IPS DF 4.7 (cell line): ENCODE results near the gene ATE1.

Source experiments
- DNase-seq: peaks from one replicate; pipeline ENCODE4 v3.0.0-alpha.2; 2013; ENCODE audit warnings: low spot score; ENCODE audit errors: extremely low read depth

ATE1 gene

DNA sequence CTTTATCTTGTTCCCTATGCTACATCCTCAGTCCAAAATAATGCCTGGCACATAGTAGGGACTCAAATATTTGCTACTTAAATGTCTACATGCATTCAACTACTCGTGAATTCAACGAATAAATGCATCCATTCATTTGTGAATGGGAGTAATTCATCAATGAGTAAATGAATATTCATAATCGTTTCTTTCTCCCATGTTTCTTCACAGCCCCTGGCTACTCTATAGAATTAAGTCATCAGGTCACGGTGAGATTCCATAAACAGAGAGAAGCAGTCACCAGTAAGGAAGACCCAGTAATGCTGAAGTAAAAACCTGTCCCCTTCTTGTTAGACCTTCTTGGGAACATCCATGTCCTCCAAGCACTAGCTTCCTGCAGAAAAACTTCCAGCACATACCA, 48.4 kb downstream of the ATE1 start:
- no peak for DNase-seq

DNA sequence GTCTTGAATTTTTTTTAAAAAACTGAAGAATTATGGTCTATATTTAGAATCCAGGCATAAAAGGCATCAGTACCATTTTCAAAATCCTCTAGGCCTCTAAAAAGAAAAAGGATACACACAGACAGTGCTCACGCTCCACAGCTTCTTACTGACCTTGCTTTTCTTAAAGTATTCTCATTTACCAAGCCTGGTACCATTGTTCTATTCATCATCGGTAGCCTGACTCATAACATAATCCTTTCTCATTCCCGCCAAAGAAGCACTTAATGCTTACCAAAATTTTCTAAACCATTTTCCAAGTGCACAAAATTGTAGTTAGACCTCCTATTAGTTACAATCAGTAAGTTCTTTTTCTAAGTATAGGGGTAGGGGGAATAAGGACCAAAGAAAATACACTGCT, 54.6 kb downstream of the ATE1 start:
- no peak for DNase-seq

DNA sequence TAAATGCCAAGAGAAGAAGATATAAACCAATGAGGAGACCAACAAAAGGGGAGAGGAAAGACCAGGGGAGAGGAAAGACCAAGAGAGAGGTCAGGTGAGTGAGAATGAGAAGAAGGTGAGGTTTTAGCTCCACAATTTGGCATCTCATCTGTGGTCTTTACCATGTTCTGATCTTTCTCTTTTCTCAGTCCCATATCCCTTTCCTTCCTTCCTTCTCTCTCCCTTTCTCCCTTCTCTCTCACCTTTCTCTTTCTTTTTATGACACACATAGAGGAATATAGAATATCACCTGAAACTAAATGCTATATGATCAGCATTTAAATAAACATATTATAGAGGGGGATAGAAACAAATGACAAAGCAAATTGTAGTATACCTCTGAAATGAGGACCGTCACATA, 57.4 kb downstream of the ATE1 start:
- no peak for DNase-seq

DNA sequence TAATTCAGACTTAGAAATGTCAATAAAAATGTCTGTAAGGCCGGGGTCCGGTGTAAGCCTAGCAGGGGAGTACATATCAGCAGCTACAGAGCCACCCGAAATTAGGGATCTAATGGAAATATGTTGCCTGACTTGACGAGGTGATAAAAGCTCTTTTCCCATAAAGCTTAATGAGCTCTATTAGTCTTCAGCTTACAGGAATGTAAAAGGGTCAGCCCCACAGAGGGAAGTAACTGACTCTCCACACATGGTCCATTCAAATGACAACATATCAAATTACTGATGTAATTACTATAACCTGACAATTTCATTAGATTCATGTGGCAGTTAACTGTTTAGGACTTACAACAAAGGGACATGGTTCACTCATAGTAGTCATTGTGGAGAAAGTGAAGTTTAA, 62.3 kb downstream of the ATE1 start:
- DNase-seq: no peak

DNA sequence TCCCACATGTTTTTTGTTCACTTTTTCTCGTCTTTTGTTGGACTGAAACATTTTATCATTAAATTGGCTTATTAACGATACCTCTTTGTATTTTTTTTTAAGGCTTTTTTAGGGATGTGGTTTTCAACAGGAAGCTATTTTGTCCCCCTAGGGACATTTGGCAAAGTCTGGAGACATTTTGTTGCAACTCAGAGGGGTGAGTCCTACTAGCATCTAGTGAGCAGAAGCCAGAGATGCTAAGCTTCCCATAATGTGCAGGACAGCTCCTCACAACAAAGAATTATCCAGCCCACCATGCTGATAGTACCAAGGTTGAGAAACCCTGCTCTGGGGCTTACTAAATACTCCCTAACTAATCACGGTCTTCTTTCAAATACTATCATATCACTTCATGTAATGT, 63.2 kb downstream of the ATE1 start:
- no peak for DNase-seq

DNA sequence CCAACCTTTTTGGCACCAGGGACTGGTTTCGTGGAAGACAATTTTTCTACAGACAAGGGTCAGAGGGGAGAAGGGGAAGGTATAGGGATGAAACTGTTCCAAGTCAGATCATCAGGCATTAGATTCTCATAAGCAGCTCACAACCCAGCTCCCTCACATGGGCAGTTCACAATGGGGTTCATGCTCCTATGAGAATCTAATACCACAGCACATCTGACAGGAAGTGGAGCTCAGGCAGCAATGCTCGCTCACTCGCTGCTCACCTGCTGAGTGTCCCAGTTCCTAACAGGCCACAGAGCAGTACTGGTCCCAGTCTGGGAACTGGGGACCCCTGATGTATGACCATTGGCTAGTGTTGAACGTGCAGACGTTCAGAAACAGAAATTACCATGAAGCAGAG, 63.7 kb downstream of the ATE1 start:
- no peak for DNase-seq

DNA sequence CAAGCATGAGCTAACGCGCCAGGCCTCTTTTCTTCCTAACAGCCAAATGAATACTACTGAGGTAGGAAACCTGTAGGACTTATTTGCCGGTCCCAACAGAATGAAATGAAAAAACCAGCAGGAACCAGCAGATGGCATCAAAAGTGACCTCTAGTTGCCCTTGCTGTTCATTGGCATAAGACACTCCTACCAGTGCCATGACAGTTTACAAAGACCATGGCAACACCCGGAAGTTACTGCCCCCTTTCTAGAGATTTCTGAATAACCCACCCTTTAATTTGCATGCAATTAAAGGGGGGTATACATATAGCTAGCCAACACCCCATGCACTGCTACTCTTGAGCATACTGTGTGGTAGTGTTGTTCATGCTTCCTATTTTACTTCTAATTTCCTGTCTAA, 65.2 kb downstream of the ATE1 start:
- DNase-seq: peak; percentile 3

DNA sequence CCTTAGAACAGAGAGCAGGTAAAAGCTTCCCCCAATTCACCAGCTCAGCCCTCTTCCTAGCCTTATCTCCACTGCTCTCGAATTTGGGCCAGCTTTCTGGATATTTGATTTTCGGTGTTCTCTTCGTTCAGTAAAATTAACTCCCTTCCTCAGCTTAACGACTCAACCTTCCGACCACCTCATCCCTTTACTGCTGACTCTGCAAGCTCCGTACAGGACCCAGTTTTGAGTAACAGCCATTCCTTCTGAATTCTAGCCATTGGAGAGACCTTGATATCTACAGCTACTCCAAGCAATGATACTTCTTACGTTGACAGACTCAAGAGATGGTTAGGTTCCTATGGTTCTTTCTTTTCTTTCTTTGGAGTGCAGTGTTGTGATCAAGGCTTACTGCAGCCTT, 65.8 kb downstream of the ATE1 start:
- no peak for DNase-seq

DNA sequence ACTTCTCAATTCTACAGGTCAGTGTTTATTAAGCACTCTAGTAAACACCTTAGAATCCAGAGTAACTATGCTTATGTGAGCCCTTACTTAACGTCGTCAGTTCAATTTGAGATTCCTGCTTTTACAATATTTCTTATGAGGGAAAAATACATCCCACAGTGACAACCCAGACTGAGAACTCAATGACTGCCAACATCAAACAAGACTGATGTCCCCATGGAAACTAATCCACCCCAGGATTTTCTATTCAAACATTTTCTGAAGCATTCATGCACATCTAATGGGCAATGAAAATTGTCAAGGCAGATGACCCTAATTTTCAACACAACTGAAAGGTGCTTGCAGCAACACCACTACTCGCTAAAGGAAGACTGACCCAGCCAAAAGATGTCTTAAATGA, 67.0 kb downstream of the ATE1 start:
- DNase-seq: no peak

DNA sequence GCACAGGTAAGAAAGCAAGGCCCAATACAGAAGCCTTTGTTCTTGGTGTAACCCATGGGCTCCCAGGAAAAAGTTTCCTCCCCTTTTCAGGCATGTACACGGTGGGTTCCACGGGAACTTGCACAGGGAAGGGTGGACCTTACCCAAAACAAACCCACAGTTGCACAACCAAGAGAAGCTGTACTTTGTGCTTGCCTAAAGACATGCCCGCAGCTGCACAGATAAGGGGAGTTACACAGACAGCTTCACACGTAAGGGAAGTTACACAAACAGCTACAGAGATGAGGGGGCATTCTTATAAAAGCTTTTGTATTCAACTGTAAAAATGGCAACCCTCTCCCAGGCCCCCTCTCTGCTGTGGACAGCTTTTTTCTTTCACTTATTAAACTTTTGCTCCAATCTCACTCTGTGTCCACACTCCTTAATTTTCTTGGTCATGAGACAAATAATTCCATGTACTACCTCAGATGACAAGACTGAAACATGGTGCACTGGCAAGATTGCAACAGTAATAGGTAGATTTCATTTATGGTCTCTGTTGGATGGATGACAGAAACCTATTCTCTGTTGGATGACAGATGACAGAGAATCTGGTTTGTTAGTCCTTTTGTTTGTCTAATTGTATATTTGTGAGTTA, 72.9 kb downstream of the ATE1 start:
- DNase-seq: no peak

DNA sequence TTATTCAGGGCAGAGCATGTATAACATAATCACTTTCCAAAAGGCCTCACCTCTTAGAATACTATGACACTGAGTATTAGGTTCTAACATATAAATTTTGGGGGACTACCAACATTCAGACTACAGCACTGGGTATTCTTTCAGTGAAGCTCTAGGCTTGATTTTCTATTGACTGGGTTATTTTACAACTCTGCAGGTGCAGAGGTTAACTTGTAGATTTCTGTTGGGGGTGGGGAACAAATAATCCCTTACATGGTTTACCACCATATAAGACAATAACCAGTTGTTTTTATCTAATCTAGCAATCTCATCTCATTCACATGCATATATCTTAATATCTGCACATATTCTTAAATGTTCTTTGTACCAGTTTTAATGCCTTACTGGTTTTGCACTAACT, 73.9 kb downstream of the ATE1 start:
- no peak for DNase-seq

DNA sequence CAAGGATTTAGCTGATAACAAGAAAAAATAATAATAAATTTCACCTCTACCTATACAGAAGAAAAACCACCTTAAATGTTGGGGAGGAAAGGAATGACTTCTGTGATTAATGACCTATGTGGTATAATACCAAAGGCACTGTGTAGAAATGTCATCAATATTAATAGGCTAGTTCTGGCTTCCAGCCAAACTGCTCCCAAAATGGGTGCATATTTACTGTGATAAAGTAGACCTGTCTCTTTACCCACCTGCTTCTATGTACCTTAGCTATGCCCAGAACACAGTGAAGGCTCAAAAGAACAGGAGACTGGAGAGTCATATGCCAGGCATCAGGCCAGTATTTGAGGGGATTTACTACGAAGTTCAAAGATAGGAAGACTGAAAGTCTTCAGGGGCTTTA, 76.0 kb downstream of the ATE1 start:
- no peak for DNase-seq

DNA sequence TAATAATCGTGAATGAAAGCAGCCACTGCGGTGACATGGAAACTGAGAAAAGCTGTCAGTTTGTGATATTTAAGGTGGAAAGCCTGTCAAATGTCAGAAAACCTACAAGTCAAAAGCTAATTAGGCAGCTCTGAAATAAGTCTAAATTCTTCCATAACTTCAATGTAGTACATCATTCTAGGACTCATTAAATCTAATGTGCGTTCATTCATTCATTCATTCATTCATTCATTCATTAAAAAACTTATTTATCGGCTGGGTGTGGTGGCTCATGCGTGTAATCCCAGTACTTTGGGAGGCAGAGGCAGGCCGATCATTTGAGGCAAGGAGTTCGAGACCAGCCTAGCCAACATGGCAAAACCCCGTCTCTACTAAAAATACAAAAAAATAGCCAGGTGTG, 79.7 kb downstream of the ATE1 start:
- DNase-seq: no peak

DNA sequence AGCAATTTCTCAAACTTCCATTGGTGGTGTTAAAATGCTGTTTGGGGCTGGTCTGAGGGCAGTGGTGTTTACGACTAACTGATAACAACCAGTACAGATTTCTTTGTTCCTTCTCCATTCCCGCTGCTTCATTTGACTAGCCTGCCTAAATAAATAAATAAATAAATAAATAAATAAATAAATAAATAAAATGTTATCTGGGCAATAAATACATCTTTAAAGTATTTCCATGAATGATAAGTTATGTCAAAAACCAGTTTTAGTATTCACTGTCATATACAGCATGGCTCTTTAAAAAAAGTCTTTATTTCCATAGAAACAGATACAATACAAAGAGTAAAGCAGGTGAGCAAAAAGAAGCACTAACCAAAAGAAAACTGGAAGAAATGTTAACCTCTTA, 81.3 kb downstream of the ATE1 start:
- no peak for DNase-seq

DNA sequence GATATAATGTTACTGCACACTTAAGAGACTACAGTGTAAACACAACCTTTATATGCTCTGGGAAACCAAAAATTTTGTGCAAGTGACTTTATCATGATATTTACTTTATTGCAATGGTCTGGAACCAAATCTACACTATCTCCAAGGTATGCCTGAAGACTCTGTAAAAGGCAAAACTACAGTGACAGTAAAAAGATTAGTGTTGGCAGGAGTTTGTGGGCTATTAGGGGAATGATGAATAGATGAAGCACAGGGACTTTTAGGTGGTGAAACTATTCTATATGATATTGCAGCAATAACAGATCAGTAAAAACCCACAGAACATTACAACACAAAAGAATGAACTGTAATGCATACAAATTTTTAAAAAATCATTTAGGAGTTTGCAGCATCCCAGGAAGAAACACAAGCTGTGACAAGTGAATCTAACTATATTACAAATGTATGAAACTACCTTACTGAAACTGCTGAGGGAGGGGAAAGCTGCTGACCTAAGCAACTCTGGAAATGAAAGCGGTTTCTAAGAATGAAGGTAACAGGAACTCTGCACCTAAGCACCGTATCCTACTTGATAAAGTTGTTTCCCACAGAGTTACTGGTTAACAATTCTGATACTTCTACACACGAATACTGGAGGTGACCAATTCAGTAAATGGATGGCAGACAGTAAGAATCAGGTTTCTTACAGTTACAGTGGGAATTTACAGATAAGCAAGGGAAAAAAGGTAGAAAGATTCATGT, 82.6 kb downstream of the ATE1 start:
- DNase-seq: no peak

DNA sequence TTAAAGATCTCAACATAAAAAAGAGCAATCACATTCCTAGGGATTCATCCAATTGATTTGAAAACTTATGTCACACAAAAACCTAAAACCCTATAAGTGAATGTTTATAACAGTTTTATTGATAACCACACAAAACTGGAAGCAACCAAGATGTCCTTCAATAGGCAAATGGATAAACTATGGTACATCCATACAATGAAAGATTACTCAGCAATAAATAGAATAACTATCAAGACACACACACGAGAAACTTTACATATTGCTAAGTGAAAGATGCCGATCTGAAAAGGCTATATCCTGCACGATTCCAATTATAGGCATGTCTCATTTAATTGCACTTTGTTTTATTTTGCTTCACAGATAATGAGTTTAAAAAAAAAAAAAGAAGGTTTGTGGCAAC, 83.3 kb downstream of the ATE1 start:
- DNase-seq: no peak

DNA sequence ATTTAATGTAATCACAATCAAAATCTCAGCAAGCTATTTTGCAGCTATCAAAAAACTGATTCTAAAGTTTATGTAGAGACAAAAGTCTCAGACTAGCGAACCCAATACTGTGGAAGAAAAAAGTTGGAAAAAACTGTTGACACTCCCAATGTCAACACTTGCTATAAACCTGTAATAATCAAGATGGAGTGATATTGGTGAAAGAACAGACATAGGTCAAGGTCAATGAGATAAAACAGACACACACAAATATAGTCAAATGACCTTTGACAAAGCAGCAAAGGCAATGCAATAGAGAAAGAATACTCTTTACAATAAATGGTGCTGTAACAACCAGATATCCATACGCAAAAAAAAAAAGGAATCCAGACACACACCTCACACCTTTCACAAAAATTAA, 84.5 kb downstream of the ATE1 start:
- DNase-seq: no peak

DNA sequence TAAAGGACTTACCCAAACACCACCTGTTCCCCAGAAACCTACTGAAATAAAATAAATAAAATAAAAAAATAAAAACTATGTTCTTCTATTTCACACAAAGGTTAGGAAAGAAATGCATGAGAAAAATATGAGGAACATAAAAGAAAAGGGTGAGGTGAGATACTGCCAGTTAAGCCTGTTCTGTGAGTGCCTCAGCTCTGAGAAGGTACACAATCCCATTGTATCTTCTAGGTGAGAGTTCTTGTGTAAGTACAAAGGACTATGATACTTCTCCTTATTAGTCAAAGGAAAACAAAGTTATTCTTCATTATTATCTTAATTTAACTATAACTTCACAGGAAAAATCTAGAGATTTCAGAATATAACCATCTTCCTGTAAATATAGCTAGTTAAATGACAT, 86.0 kb downstream of the ATE1 start:
- no peak for DNase-seq

DNA sequence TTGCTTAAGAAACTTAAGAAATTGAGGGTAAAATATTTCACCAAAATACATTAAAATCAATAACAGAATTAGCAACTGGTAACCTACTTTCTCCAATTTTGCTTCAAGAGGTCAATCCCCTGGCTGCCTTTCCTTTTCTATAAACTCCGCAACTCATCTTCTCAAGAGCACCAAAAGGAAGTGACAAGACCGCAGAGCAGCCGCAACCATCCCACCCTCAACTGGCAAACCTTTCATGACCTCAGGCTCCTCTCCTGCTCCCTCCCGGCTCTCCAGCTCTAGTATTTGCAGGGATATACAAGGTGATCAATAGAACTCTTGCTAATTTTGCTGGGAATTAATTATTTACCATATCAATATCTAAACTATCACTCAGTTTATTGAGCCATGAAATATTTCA, 88.9 kb downstream of the ATE1 start:
- DNase-seq: no peak

DNA sequence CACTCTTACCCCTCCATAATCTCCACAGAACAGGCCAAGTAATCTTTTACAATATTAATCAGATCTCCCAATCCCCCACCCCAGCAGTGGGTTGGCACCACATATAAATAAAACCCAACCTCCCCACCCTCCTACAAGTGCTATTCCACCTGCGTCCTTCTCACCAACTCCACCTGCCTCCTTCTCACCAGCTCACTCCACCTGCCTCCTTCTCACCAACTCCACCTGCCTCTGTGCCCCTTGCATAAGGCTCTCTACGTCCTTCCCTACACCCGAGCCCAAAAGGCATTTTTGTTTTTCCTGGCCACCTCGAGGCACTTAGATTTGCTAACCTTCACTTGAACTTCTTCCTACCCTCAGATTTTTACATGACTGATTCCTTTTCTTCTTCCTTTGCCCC, 89.7 kb downstream of the ATE1 start:
- DNase-seq: no peak

DNA sequence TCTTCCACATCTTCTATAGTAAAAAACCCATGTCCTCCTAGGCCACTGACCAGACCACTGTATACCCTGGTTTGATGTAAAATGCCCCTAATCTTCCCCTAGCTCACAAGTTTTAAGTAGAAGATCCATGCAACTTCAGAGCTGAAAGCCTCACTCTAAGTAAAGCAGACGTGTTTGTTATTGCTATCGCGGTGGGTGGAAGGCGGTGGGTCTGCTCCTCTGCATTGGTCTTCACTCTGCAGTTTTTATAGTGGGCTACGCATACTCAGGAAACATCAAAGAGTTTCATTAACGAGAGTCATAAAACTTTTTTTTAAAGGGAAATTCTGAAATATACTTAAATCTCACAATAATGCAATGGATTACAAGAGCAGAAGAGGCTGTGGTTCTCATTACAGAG, 91.7 kb downstream of the ATE1 start:
- no peak for DNase-seq

DNA sequence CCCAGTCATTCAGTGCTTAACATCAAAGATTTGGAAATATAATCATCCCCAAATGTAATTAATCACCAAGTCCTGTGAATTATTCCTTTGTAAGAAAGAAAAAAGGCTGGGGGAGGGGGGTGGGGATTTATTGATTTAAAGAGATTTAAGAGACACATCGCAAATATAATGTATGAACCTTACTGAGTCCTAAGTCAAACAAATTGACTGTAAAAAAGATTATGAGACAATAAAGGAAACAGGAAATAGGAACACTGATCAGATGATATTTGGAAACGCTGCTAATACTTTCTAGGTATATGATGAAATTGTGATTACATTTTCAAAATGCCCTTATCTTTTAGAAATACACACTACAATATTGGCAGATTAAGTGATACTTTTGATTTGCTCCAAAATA, 92.5 kb downstream of the ATE1 start:
- DNase-seq: no peak

DNA sequence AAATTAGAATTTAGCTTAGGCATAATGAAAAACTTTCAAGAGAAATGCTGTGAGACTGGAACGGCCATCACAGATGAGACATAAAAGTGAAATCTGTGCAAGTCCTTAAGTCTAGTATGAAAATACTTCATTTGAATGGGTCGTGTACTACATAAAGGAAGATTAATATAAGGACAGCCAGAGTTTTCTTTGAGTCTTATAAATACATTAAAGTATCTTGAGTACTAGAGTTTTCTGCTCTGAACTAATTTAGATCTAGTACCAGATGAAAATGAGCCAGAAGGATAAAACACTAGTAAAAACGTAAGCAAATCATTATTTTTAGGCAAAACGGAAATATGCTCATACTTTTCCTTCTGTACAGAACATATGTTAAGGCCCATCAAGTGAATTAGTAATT, 93.1 kb downstream of the ATE1 start:
- no peak for DNase-seq

DNA sequence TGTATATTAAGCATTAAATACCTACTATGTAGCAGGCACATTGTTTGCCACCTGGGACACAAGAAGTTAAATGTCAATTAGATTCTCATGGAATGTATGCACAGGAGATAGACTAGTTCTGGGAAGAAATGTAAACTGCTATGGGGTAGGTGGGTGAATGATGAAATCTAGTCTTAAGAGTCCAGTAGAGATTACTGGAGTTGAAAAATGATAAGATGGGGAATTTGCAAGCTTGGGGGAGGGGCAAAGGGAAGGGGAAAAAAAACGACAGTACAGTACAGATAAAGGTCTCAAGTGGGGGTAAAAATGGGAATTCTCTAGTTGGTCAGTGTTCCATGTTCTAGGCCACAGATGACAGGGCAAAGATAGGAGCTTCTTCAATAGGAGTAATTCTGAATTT, 94.4 kb downstream of the ATE1 start:
- no peak for DNase-seq
